ENCODE results near the gene AP5Z1.

AP5Z1 gene

DNA sequence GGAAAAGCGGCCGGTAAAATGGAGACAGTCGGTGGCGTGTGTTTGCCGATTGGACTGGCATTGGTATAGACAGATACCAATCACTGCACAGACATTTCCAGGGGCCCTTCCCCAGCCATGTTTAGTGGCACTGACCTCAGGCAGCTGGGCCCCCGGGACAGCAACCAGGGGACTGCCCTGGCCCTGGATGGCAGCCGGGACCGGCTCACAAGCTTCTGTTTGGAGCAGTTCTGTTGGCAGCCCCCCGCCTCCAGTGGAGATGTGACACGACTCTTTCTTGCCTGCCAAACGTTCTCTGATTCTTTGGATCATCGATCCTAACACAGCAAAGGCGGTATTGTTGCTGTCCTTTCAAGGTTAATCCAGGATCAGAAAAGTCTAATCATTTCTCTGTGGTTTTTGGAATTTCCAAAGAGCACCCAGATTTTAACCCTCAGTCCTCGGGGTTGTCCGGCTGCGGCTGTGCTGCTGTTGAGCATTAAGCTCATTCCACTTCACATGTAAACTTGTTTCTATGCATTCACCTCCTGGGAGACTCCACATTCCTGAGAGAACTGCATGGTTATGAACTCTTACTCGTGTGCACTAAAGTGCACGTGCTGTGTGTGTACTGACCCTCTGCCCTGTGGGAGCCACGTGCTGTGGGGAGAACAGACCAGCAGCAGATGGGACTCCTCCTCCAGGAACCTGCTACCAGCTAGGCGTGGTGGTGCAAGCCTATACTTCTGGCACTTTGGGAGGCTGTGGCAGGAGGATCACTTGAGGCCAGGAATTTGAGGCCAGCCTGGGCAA lies 47.3 kb upstream of the AP5Z1 start:
- Histone ChIP-seq H3K9me2 (ENCODE audit: low read depth, low read length) (no peaks in the 10 kb centered on the region), H3K27ac (ENCODE audit: low read depth, low read length, poor library complexity, severe bottlenecking) (no peak overlapping the region), H2AFZ (ENCODE audit: low read length) (no peak overlapping the region), H3K9me3 (ENCODE audit: low read length) (no peaks in the 10 kb centered on the region), H3K9ac (ENCODE audit: low read length) (no peak overlapping the region), H3K79me2 (ENCODE audit: insufficient read depth, low read length) (no peaks in the 10 kb centered on the region), H3K27me3 (ENCODE audit: insufficient read depth, low read length) (no peaks in the 10 kb centered on the region), H3F3A (ENCODE audit: insufficient read depth, low read length) (no peaks in the 10 kb centered on the region), H3K4me3 (ENCODE audit: low read depth, low read length, poor library complexity, severe bottlenecking) (no peak overlapping the region), H3K4me2 (ENCODE audit: low read length) (no peak overlapping the region), H4K20me1 (ENCODE audit: insufficient read depth, low read length) (no peaks in the 10 kb centered on the region), H3K4me1 (ENCODE audit: insufficient read depth, low read length, severe bottlenecking) (peaks cover 25% of the 10 kb centered on the region), H3K36me3 (ENCODE audit: insufficient read depth, low read length) (peaks cover 13% of the 10 kb centered on the region)
- TF ChIP-seq, protein P1, sequence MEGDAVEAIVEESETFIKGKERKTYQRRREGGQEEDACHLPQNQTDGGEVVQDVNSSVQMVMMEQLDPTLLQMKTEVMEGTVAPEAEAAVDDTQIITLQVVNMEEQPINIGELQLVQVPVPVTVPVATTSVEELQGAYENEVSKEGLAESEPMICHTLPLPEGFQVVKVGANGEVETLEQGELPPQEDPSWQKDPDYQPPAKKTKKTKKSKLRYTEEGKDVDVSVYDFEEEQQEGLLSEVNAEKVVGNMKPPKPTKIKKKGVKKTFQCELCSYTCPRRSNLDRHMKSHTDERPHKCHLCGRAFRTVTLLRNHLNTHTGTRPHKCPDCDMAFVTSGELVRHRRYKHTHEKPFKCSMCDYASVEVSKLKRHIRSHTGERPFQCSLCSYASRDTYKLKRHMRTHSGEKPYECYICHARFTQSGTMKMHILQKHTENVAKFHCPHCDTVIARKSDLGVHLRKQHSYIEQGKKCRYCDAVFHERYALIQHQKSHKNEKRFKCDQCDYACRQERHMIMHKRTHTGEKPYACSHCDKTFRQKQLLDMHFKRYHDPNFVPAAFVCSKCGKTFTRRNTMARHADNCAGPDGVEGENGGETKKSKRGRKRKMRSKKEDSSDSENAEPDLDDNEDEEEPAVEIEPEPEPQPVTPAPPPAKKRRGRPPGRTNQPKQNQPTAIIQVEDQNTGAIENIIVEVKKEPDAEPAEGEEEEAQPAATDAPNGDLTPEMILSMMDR (IDR thresholded peaks at IDR 0.05; ENCODE audit: low read length), result no peak
- no peak for TF ChIP-seq EZH2 (IDR thresholded peaks at IDR 0.05; ENCODE audit: borderline replicate concordance, low read length)

DNA sequence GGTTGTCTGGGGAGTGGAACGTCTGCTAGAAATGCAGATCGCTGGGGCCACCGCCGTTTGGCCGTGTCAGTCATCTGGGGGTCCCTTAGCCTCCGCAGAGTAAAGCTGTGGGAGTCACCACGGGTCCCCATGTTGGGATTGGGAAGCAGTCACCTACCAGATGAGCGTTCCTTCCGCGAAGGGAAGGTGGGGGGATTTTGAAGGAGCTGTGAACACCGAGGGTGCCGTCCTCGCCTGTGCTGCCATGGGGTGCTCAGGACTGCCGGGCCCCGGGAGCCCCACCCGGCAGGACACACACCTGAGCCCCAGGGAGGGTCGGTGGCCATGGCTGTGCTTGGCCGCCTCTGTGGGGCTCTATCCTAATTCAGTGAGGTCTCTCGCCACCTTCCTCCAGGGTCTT lies 46.2 kb upstream of the AP5Z1 start:
- Histone ChIP-seq H2AFZ (ENCODE audit: low read length) (no peak overlapping the region), H3K36me3 (ENCODE audit: insufficient read depth, low read length) (peaks cover 13% of the 10 kb centered on the region; the same call in 1 of the 2 replicates), H3K9ac (ENCODE audit: low read length) (no peak overlapping the region)

GRCh38 chr7:4730276-4730675 lies 45.1 kb upstream of the AP5Z1 start:
- no peaks in the 10 kb centered on the region for H3K9me2 ChIP-seq (ENCODE audit: low read depth, low read length)
- no peaks in the 10 kb centered on the region for H4K20me1 ChIP-seq (ENCODE audit: insufficient read depth, low read length)
- no peak overlapping the region for H3K4me3 ChIP-seq (ENCODE audit: low read depth, low read length, poor library complexity, severe bottlenecking)
- H3K27ac ChIP-seq (ENCODE audit: low read depth, low read length, poor library complexity, severe bottlenecking), result no peak overlapping the region
- H2AFZ ChIP-seq (ENCODE audit: low read length), result no peak overlapping the region
- no peak overlapping the region for H3K4me2 ChIP-seq (ENCODE audit: low read length)
- peaks cover 7% of the 10 kb centered on the region for H3K4me1 ChIP-seq (ENCODE audit: insufficient read depth, low read length, severe bottlenecking)
- H3K79me2 ChIP-seq (ENCODE audit: insufficient read depth, low read length), result no peaks in the 10 kb centered on the region
- no peaks in the 10 kb centered on the region for H3K27me3 ChIP-seq (ENCODE audit: insufficient read depth, low read length)
- peaks cover 13% of the 10 kb centered on the region; the same call in 1 of the 2 replicates for H3K36me3 ChIP-seq (ENCODE audit: insufficient read depth, low read length)
- H3K9ac ChIP-seq (ENCODE audit: low read length), result no peak overlapping the region
- H3F3A ChIP-seq (ENCODE audit: insufficient read depth, low read length), result no peaks in the 10 kb centered on the region
- H3K9me3 ChIP-seq (ENCODE audit: low read length), result no peaks in the 10 kb centered on the region
- no peak for TF ChIP-seq EZH2 (IDR thresholded peaks at IDR 0.05; ENCODE audit: borderline replicate concordance, low read length)
- TF ChIP-seq, protein P1 (IDR thresholded peaks at IDR 0.05; ENCODE audit: low read length), result no peak

More for the DNA sequence above, 46.2 kb upstream of the AP5Z1 start:
- no peaks in the 10 kb centered on the region for H4K20me1 ChIP-seq (ENCODE audit: insufficient read depth, low read length)
- TF ChIP-seq, protein P1 (IDR thresholded peaks at IDR 0.05; ENCODE audit: low read length), result no peak
- no peak for TF ChIP-seq EZH2 (IDR thresholded peaks at IDR 0.05; ENCODE audit: borderline replicate concordance, low read length)
- H3K9me3 ChIP-seq (ENCODE audit: low read length), result no peaks in the 10 kb centered on the region
- no peaks in the 10 kb centered on the region for H3K79me2 ChIP-seq (ENCODE audit: insufficient read depth, low read length)
- no peak overlapping the region for H3K4me2 ChIP-seq (ENCODE audit: low read length)
- H3K4me3 ChIP-seq (ENCODE audit: low read depth, low read length, poor library complexity, severe bottlenecking), result no peak overlapping the region
- H3K27me3 ChIP-seq (ENCODE audit: insufficient read depth, low read length), result no peaks in the 10 kb centered on the region
- H3K27ac ChIP-seq (ENCODE audit: low read depth, low read length, poor library complexity, severe bottlenecking), result no peak overlapping the region
- no peaks in the 10 kb centered on the region for H3F3A ChIP-seq (ENCODE audit: insufficient read depth, low read length)
- H3K9me2 ChIP-seq (ENCODE audit: low read depth, low read length), result no peaks in the 10 kb centered on the region
- H3K4me1 ChIP-seq (ENCODE audit: insufficient read depth, low read length, severe bottlenecking), result peaks cover 17% of the 10 kb centered on the region

All from OCI-LY1 (cell line).